Stimulated activated CD4-positive, alpha-beta T cell treated with anti-CD3 and anti-CD28 coated beads, Interleukin-2, amount 100 ng/mL, for 48 hours (primary cell): Measurements from ENCODE around the gene SARDH.
"Not testable (repeated sequence)": the region's sequence is repeated elsewhere in the genome, so short reads cannot be mapped to it uniquely, and the experiment has no call there.

Experiments
- DNase-seq, 2 donors: peaks; one replicate each; pipeline ENCODE4 v3.0.0-alpha.2; 2020

SARDH gene

DNA sequence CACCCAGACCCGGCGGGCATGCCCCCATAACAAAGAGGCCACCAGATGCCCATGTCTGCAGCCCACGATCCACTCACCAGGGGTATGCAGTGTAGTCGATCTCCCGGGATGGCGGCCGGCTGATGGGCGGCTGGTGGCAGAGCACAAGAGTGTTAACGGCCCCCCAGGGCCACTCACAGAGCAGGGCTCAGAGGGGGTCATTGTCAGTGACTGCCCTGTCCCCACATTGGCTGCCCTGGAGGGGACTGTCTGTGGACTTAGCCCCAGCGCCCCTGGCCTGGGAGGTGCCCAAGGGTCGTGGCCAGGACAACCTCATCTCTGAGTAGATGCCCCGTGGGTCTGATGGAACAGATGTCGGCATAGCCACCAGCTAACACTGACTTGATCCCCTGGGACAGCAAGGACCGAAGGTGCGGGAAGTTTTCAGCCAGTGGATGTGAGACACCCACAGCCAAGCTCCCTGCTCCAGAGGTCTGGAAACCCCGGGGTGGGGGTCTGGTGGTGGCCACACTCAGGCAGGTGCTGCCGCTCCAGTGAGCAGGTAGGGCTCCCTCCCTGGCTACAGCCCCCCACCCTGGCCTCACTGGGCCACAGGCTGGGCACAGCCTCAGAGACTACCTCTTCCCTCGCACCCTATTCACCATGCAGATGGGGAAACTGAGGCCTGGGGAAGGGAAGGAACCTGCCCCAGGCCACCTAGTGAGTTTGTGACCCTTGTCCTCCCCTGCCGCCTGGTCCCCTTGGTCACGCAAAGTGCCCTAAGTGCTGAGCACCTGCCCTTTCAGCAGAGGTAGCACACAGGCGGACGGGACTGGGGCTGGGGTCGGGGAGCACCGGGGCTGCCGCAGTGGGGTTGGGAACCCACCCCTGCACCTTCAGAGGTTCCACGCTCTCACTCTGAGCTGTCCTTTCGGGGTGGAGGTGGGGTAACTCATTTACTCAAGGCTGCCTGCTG, 38.1 kb upstream of the SARDH start:
- DNase-seq: no peak

DNA sequence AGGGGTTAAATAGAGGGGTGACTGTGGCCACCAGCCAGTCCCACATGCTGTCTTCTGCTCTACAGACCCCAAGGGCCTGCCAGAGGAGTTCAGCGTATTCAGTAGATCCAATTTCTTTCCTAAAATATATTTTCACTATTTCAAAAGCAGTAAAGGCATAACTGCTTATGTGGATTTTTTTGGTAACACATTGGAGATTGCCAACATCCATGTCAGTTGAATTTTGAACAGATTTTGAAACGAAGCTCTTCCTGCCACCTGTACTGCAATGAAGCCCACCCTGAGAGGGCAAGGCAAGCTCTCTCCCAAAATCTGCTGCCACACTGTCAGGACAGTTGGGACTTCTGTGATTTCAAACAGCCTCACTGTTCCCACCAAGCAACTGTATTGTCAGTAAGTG, 37.1 kb upstream of the SARDH start:
- DNase-seq: no peak

DNA sequence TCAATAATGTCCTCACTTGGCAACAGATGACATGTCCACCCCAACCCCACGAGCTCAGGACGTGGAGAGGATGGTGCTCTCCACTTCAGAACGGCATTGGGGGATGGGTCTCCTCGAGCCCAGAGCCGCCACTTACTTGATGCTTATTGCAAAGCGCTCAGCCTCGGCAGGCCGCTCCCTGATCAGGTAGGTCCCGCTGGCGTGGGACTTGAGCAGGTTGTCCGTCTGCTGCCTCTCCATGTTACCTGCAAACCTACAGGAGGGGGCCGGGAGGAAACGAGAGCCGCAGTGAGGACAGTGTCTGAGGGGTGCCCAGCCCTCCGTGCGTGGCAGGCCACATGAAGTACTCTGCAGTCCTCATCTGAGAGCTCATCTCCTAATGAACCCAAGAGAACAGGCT, 36.6 kb upstream of the SARDH start:
- no peak for DNase-seq

DNA sequence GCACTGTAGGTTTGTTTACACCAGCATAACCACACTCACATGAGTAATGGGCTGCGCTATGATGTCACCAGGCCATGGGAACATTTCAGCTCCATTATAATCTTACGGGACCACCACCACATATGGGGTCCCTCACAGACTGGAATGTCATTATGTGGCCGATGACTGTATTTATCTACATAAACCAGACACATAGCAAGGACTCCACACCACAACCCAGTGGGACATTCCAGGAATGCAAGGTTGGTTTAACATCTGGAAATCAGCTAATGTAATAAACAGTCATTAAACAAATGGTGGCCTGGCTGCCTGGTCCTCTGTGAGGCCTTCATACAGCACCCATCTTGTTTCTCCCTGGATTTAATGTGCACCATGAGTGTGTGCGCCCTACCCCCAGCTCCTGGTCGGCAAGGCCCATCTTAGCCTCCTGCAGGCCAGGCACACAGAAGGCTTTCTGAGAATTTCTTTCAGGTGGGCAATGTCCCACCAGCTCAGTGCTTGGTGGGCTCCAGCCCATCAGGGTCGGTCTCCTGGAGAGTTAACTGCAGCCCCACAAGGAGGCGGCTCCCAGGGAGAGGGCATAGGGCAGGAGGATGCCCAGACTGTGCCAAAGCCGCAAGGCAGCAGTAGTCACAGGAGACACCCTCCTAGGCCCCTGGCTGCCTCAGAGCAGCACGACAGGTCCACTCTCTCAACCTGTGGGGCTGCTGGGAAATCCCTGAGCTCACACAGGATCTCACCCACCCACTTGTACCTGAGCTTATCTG, 35.9 kb upstream of the SARDH start:
- DNase-seq: no peak

DNA sequence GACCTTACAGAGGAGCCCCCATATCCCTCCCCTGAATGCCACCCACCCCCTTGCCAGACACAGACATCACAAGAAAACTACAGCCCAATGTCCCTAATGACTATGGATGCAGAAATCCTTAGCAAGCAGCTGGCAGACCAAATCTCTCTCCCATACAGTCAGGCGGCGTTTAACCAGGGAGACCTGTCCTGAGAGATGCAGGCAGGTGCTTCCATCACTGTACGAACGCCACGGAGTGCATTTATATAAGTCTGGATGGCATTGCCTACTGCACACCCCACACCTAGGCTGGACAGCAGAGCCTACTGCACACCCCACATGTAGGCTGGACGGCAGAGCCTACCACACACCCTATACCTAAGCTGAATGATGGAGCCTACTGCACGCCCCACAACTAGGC, 34.4 kb upstream of the SARDH start:
- no peak for DNase-seq

DNA sequence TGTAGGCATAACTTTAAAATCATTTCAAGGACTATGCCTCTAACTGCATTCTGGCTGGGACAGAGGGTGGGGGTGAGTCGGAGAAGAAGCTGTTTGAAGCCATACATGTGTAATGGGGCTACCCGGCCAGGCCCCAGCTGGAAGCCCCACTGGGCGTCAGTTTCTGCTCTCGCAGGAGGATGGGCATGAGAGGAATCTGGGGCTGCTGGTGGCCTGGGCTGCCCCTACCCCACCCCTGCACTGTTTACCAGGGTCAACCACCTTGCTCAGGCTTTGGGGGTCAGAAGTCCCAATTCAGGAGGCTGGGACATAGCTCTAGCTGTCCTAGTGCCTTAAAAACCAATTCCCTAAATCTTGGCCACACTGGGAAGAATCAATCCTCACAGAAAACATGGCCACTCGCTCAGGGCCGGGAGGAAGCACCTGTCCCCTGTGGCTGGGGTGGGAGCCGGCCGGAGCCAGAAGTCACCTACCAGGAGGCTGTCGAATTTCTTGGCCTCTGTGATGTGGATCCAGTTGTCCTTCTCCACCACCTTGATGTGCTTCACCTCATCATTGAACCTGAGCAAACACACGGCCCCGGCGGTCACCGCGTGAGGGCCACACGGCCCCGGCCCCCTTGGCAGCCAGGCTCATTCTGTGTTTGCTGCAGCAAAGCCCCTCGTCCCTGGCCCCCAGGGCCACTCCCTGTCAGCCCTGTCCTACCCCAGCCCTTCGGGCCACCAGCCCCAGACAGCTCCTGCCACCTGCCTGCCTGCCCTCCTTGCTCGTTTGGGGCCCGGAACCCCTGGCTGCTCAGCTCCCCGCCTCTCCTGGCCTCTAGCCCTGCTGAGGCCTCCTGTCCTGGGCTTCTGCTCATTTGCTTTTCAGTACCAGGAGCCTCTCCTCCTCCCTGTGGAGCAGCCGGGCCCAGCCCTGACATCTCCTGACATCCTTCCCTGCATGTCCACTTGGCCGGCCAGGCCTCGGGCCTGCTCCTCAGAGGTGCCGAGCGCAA, 33.6 kb upstream of the SARDH start:
- DNase-seq: no peak

DNA sequence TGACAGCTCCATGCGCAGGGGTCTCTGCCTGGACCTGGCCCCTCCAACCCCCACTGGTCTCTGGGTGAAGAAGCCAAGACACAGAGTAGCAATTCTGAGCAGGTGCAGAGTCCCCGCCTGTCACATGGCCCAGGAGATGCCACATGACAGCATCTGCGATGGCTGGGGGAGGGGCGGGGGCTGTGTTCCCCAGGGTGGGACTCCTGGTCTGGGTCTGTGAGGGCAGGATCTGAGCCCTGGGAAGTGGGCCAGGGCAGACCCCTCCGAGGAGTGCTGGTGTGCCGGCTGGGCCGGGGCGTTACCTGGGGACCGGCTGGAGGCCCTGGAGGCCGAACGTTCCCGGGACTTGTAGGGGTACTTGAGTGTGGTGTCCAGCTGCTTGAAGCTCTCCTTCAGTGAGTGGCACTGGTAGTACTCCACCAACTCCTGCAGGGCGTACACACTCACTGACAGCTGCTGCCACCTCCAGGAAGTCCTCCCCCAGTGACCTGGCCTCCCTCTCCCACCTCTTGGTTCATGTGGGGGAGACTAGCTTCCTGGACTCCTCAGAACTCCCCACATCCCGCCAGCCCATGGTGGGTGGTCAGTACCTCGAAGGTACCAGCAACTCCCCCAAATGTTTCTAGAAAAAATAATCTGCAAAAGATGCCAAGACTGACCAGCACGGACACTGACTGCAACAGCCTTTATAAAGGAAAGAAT, 32.1 kb upstream of the SARDH start:
- DNase-seq: no peak

DNA sequence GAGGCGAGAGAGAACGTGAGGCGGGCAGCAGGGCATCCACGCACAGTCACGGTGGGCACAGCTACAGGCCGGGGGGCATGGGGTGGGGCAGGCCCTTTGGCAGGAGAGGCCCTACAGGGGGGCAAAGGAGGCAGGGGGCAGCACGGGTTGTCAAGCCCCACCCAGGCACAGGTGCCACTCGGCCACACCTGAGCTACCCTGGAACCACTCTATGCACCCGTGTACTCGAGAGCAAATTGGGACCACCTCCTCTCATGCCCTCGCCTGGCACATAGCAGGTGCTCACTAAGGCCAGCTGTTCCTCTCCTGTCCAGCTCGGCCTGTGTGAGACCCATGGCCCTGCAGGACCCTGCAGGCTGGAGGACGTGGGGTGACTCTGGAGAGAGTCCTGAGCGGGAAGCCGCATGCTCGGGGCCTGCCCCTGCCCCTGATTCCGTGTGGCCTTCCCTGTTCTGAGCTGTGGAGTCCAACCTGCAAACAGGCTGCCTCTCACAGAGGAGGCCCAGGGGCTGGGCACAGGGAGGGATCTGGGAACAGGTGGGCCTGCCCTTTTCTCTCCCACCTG, 31.4 kb upstream of the SARDH start:
- no peak for DNase-seq

DNA sequence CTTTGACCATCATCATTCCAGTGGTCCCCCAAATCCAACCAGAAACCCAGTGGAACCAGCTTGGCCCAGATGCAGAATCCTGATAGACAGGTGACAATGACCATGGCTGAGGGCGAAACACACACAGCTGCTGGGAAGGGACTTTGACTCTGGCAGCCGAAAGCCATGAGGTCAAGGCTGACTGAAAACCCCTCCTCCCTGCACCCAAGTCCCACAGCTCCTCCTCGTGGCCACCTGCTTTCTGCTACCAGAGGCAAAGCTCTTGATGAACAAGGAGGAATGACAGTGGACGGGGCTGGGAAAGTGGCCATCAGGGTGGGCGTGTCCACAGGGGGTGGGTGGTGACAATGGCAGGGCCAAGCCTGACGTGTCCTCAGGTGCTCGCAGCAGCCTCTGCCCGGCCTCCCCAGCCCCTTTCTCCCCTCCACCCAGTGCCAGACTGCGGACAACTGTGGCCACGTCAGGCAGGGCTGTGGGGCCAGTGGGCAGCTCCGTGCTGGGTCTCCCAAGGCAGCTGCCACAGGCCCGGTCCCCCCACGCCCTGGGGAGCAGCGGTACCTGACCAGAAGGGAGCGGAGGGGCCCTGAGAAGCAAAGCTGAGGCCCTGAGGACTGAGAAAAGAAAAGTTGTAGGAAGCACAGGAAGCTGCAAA, 30.8 kb upstream of the SARDH start:
- DNase-seq: no peak

DNA sequence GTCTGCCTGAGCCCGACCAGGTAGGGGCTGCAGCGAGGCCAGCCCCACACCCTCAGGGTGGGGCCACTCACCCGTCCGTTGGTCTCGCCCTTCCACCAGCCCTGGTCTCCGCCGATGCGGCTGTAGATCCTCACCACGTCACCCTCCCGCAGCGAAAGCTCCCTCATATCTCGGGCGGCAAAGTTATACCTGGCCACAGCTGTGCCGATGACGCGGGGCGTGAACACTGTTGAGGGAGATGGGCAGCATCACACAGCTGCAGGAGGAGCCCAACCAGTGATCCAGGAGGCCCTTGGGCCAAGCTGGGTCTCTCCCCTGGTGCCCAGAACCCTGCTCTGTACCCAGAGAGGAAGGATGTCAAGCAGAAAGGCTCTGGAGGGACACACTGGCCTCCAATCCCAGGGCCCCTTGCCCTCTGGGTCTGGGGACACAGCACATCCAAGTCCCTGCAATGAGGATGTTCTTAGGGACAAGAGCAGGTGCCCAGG, 30.3 kb upstream of the SARDH start:
- DNase-seq: no peak

DNA sequence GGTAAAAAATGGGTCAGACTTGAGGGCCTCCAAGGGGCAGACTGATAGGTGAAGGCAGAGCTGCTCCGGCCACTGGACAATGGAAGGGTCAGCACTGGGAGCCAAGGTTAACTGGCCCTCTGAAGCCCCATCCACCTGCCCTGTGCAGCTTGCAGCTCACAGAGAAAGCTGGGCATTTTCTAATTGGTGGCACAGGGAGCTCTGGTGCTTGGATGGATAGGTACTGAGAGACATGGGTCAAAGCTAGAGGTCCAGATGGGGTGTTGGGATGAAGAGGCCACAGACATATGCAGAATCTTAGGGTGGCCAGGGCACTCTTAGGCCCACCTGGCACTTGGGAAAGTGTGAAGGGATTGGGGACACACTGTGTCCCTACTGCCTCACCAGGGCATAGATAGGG, 29.5 kb upstream of the SARDH start:
- no peak for DNase-seq

DNA sequence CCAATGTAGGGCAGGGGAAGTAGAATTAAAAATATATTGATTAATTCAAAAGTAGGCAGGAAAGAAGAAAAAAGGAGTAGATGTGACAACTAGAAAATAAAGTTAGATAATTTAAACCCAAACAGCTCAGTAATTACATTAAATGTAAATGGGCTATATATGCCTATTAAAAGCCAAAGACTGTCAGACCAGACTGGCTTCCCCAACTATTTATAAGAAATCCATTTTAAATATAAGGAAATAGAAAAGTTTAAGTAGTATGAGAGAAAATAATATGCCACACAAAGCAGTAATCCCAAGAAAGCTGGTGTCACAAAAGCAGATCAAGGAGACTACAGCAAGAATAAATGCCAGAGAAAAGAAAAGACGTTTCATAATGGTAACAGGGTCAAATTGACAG, 28.9 kb upstream of the SARDH start:
- DNase-seq: no peak

DNA sequence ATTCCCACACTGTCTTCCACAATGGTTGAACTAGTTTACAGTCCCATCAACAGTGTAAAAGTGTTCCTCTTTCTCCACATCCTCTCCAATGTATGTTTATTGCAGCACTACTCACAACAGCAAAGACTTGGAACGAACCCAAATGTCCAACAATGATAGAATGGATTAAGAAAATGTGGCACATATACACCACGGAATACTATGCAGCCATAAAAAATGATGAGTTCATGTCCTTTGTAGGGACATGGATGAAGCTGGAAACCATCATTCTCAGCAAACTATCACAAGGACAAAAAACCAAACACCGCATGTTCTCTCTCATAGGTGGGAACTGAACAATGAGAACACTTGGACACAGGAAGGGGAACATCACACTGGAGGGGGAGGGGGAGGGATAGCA, 28.1 kb upstream of the SARDH start:
- not testable (repeated sequence) for DNase-seq

DNA sequence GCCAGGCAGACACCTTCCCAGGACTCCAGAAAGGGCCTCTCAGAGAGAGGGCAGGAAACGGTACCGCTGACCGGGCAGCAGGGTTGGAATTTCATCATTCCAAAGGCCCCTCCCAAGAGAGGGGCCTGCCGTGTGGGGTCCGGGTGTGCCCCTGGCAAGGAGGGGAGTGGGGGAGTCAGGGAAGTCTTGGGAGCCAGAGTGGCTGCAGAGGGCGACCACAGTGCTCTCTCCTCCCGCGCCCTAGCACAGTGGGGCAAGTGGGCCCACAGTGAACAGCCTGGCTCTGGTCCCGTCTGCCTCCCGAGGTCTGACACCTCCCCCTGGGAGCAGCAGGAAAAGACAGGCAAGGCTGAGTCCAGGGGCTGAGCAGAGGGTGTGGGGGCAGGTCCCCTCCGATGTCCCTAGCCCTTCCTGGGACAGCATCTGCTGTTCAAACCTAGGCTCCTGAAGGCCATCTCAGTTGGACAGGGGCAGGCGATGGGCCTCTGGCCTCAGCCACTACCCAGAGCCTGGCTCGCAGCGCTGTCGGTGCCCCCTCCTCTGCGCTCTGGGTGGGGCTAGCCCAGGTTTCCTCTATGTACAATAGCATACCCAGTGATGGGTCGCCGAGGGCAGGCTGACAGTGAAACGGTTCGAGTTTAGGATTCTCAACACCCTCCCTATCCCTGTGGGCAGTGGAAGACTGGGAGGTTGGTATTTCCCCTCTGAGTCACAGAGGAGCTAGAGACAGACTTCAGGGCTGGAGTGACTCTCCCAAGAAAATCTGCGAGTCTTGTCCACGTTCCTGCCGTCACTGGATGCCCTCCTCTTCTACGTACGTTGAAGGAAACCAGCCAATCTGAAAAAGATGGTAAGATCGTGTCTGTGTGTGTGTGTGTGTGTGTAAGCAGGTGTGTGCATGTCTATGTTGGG, 25.4 kb upstream of the SARDH start:
- DNase-seq: no peak

DNA sequence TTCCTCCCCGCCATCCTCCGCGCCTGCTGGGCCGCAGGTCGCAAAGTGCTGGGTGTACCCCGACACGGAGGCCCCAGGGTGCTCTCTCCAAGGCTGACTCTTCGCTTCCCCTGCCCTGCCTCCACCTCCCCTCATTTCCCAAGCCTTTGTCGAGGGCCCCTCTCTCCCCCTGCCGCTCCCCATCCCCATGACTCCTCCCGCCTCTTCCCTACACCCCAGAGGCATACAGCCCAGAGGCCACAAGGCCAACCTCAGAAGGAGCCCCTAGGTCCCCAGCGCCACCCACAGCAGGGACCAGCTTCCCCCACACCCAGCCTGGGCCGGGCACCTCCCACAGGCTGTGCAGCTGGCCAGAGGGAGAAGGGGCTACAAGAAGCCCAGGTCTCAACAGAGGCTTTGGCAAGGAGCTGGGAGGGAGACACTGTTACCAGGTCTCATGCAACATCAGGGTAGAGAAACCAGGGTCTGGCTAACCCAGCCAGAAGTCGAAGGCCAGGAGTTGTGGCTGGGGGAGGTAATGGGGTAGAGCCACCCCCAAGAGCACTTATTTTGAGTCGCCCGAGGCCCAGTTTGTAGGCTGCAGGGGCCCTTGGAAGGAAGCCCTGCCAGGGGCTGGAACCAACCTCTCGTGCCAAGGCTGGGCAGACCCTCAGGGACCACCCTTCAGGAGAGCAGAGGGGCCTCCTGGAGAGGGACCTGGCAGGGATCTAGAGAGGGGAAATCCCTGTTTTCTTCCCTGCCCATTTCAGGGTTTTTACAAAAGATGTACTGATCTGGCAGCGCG, 24.5 kb upstream of the SARDH start:
- no peak for DNase-seq

DNA sequence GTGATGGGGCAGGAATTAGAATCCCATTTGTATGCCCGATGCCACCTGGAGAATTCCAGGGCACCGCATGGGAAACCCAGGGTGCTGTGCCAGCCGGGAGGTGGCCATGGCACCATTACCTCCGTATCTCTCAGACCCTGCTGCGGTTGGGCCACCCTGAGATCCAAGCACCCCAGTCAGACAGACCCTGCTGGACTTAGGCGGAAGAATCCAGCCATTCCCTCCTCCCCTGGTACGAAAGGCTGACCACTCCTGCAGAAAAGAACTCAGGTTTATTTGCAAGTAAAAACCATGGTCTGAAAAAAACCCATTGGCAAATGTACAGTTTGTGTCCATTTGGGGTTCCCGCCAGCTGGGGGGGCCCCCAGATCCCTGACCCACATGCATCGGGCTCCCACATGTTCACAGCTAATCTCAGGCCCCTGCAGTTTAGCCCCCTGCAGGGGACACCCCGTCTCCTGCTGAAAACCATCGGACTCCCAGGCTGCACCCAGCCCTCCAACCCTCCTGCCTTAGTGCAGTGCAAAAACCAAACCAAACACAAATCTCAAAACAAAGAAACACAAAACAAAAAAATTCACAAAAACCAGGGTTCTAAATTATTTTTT, 23.6 kb upstream of the SARDH start:
- DNase-seq: no peak

DNA sequence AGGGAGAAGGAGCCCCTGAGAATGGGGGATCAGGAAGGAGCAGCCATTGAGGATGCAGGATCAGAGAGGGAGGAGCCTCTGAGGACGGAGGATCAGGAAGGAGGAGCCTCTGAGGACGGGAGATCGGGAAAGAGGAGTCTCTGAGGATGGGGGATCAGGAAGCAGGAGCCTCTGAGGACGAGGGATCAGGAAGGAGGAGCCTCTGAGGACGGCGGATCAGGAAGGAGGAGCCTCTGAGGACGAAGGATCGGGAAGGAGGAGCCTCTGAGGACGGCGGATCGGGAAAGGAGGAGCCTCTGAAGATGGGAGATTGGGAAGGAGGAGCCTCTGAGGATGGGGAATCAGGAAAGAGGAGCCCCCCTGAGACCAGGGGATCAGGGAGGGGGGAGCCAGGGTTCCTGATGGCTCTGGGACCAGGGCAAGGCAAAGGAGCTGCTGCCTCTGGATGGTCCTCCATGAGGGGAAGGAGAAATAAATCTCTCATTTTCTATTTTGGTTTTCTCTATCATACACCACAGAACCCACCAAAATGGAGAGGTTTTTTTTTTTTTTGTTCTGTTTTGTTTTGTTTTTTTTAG, 22.6 kb upstream of the SARDH start:
- no peak for DNase-seq

DNA sequence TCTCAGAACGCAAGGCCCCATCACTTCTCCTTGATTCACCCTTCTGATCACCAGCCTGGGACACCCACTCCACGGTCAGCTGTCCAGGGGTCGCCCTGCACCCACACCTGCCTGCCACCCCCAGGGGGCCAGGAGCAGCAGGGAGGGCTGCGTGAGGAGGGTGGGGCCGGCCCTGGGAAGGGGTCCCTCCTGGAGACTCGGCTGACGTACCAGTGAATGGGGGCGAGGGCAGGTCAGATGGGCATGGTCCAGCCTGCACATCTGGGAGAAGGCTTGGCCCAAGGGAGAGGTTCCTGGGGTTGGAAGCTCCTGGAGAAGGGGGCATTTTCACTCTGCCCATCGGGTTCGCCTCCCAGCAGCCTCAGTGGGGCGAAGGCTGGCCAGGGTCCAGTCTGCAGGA, 21.8 kb upstream of the SARDH start:
- DNase-seq: no peak
